Naive B cell (primary cell): ENCODE results near the gene HSPA5. TPM values are rescaled to one million over a fixed set of nuclear protein-coding genes. Genes with fewer than 3 reads are reported as not detected.

ENCODE experiments used
- ATAC-seq, 2 donors: fragments of 150-1000 bp; cut with Tn5 transposase; 2 replicates each; pipeline ENCODE4 v1.10.0; 2021; ENCODE audit warnings: low read depth in 2 of 2, mild to moderate bottlenecking in 2 of 2, moderate library complexity in 2 of 2
- DNase-seq: peaks from one replicate; pipeline ENCODE4 v3.0.0; 2022
- H3K27ac Mint-ChIP-seq, 6 donors: one replicate each; pipeline ENCODE4 v1.8.0; 2020 to 2022; ENCODE audit warnings: mild to moderate bottlenecking in 6 of 6, mixed read lengths in 6 of 6, moderate library complexity in 5 of 6, inconsistent platforms in 2 of 6
- H3K27me3 Mint-ChIP-seq, 3 donors: one replicate each; pipeline ENCODE4 v1.8.0; 2021 to 2022; ENCODE audit warnings: mixed read lengths in 3 of 3, mild to moderate bottlenecking in 1 of 3
- H3K36me3 Mint-ChIP-seq, 2 donors: one replicate each; pipeline ENCODE4 v1.8.0; 2020 to 2022; ENCODE audit warnings: mixed read lengths in 2 of 2, inconsistent platforms in 1 of 2, mild to moderate bottlenecking in 1 of 2
- H3K4me1 Mint-ChIP-seq, 3 donors: one replicate each; pipeline ENCODE4 v1.8.0; 2020 to 2022; ENCODE audit warnings: mixed read lengths in 3 of 3, inconsistent platforms in 1 of 3, mild to moderate bottlenecking in 1 of 3, moderate library complexity in 1 of 3
- H3K4me3 Mint-ChIP-seq, 8 donors: one replicate each; pipeline ENCODE4 v1.8.0; 2020 to 2022; ENCODE audit warnings: mild to moderate bottlenecking in 8 of 8, mixed read lengths in 8 of 8, moderate library complexity in 8 of 8, inconsistent platforms in 2 of 8
- H3K9me3 Mint-ChIP-seq, 7 donors: one replicate each; pipeline ENCODE4 v1.8.0; 2020 to 2022; ENCODE audit warnings: mixed read lengths in 7 of 7, mild to moderate bottlenecking in 5 of 7, inconsistent platforms in 2 of 7, moderate library complexity in 1 of 7
- polyA plus RNA-seq, 6 donors: library from polyadenylated mRNA; unstranded; fragments of 300-500 nt; fragmentation: Illumina TruSeq; gene quantifications; one replicate each; pipeline ENCODE4 v1.2.3, GENCODE V29; 2021; ENCODE audit warnings: low read depth in 6 of 6

Gene HSPA5
- polyA plus RNA-seq, 6 donors from 2014 or later, result 106 to 189 (median 126) TPM

DNA sequence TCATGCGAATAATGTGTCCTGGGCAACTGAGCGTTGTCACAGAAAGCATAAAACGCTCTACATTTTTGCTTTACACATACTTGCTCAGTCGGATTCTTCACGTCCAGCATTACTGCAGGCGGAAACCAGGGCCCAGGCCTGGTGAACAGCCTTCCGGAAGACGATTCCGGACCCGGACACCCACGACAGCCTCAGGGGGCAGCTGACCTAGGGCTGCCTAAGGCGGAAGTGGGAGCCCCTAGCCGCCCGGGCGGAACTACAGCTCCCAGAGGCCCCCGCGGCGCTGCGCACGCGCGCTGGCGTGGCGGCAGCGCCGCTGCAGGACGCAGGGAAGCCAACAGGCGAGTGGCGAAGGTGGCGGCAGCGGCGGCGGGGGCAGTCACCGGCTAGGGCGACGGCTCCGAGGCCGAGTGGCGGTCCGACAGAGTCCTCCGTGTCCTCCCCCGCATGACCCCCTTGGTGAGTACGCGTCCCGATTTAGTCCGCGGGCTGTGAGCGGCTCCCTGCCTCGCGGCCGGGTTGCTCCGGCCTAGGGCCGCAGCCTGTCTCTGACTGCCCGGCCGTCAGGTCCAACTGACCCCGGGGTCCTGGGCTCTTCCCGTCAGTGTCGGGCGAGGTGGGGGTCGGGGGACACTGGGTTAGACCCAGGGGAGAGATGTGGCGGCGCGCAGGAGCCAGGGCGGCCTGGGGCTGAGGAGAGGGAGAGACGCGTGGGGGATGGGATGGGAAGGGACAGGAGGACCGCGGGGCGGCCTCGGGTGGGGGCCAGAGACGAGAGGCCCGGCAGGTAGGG lies 20.6 kb upstream of the HSPA5 start, which contains the start of gene GAPVD1:
Gene GAPVD1 (plus strand): TSS at position 326 of the 793 bp plus-strand sequence. CDS start 37,096 bp downstream, outside the sequence.
- H3K36me3 Mint-ChIP-seq, result no peaks in the 10 kb centered on the region
- H3K4me3 Mint-ChIP-seq, result peak within 1 kb of the TSS; percentile 88 to 99 (median 97)
- peak within 1 kb of the TSS; percentile 95 to 100 (median 100) for H3K27ac Mint-ChIP-seq
- H3K4me1 Mint-ChIP-seq, result peaks cover 22 to 48% (median 40%) of the 10 kb centered on the region in 3 donors
- DNase-seq, result peak; percentile 96
- ATAC-seq, result peak; percentile 87 to 88
- no peaks in the 10 kb centered on the region for H3K27me3 Mint-ChIP-seq
- H3K9me3 Mint-ChIP-seq, result peaks cover 0 to 13% (median 9%) of the 10 kb centered on the region in 7 donors

DNA sequence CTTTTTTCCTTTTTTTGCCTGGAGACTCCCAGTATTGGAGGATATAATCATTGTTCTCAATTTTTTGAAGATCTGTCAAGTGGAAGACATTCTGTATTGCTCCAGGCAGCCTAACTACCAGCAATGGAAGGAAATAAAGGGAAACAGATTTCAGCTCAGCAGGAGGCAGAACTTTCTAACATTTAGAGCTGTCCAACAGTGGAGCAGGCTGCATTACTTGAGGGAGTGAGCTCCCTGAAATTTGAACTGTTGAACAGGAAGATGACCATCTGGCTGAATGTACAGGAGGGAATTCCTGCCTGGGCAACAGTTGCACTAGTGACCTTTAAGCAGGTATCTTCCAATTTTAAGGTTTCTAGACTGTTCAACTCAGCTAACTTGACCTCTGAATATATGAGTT lies 19.4 kb upstream of the HSPA5 start:
- Mint-ChIP-seq H3K4me3 (peak overlapping the region in 6 of 8 donors; percentile 88 to 99 (median 96)), H3K27ac (peak overlapping the region; percentile 95 to 100 (median 100)), H3K4me1 (peaks cover 22 to 44% (median 40%) of the 10 kb centered on the region in 3 donors), H3K9me3 (peaks cover 0 to 13% (median 9%) of the 10 kb centered on the region in 7 donors), H3K36me3 (no peaks in the 10 kb centered on the region), H3K27me3 (no peaks in the 10 kb centered on the region)
- no peak for DNase-seq
- ATAC-seq, result no peak

DNA sequence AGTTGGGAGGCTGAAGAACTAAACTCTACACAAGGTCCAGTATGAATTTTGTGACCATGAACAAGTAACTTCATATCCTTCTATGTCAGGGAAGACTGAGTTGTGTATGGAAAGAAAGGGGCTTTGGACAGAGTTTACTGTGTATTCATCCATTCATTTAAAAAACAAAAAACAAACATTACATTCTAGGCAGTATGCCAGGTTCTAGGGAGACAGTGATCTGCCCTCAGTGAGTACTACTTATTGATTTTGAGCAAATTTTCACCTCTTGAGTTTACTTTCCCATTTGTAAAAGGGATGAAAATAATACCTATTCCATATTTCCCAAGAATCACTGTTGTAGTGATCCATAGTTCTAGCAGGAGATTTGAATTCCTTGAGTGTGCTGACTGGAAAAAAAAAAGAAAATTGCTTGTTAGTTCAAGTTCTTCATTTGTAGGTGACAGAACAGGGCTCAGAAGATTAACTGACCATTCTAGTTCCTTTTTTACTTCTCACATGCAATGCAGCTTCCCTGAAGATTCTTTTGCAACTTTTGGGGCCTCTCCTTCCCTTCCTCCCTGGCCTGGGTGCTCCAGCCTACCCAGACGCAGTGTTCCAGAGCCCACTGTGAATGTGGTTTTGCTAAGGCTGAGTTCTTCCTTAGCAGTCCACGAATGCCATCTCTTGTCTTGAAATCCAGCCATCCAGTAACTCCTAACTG lies 17.8 kb upstream of the HSPA5 start:
- Mint-ChIP-seq H3K4me3 (peak overlapping the region in 2 of 8 donors; percentile 41 to 62), H3K9me3 (peaks cover 0 to 13% (median 9%) of the 10 kb centered on the region in 7 donors), H3K4me1 (peaks cover 13 to 30% (median 28%) of the 10 kb centered on the region in 3 donors), H3K27me3 (no peaks in the 10 kb centered on the region), H3K27ac (peak overlapping the region in 3 of 6 donors; percentile 14 to 79 (median 59)), H3K36me3 (no peaks in the 10 kb centered on the region)
- DNase-seq, result no peak
- no peak for ATAC-seq

DNA sequence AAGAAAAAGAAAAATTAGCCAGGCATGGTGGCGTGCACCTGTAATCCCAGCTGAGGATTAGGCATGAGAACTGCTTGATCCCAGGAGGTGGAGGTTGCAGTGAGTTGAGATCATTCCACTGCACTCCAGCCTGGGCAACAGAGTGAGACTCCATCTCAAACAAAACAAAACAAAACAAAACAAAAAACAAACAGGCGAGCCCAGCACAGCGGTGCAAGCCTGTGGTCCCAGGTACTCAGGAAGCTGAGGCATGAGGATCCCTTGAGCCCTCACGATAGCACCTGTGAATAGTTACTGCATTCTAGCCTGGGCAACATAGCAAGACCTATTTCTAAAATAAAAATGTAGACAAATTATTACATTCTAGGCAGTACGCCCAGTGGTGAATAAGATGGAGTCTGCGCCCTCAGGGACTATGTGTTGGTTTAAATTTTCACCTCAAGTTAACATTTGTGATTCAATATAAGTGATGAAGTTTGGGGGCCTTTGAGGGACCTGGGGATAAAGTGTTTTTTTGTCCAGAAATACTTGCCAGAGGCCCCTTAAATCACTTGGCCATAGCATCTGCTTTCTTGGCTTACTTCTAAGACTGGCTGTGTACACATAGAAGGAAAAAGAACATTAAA lies 17.1 kb upstream of the HSPA5 start:
- peaks cover 10 to 23% (median 21%) of the 10 kb centered on the region in 3 donors for H3K4me1 Mint-ChIP-seq
- no peaks in the 10 kb centered on the region for H3K36me3 Mint-ChIP-seq
- H3K4me3 Mint-ChIP-seq, result peak overlapping the region in 1 of 8 donors; percentile 62
- peak overlapping the region in 1 of 6 donors; percentile 20 for H3K27ac Mint-ChIP-seq
- ATAC-seq (no peak), DNase-seq (no peak)
- peaks cover 0 to 13% (median 9%) of the 10 kb centered on the region in 7 donors for H3K9me3 Mint-ChIP-seq
- no peaks in the 10 kb centered on the region for H3K27me3 Mint-ChIP-seq

DNA sequence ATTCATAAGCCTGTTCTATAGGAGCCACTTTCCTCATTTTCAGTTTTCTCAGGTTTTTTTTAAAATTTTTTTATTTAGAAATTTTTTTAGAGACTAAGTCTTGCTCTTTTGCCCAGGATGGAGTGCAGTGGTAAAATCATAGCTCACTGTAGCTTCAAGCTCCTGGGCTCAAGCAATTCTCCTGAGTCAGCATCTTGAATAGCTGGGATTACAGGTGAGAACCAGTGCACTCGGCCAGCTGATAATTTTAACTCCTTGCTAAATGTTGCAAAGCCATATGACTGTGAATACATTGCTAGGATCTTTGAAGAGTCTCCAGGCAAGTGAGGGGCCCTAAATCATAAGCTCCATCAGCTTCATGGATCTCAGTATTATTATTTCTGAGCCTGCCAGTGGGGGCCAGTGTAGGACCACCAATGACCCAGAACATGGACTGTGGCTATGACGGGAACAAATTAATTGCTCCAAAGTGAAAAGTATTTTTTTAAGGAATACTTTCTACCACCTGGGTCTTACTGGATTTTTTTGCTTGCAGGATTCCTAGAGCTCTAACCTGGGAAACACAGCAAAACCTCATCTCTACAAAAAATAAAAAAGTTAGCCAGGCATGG lies 14.7 kb upstream of the HSPA5 start:
- peaks cover 0 to 9% (median 4%) of the 10 kb centered on the region in 3 donors for H3K4me1 Mint-ChIP-seq
- no peaks in the 10 kb centered on the region for H3K27me3 Mint-ChIP-seq
- no peaks in the 10 kb centered on the region for H3K36me3 Mint-ChIP-seq
- no peak overlapping the region for H3K27ac Mint-ChIP-seq
- H3K9me3 Mint-ChIP-seq, result peaks cover 0 to 7% (median 6%) of the 10 kb centered on the region in 7 donors
- ATAC-seq (no peak), DNase-seq (no peak)
- H3K4me3 Mint-ChIP-seq, result no peak overlapping the region

DNA sequence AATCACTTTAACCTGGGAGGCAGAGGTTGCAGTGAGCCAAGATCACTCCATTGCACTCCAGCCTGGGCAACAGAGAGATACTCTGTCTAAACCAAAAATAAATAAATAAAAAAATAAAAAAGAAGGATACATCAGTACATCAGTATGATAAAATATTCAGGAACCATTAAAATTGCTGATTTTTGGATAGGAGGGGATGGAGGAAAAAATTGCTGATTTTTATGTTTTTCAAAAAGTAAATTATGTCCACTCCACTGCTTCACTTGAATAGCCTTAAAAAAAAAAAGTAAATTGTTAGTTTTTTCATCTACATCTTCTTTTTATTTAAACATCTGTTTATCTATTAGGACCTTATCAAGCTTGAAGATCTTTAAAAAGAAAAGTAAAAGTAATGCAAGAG lies 13.1 kb upstream of the HSPA5 start:
- Mint-ChIP-seq H3K27me3 (no peaks in the 10 kb centered on the region), H3K9me3 (peaks cover 0 to under 1% (median 0%) of the 10 kb centered on the region in 7 donors), H3K4me1 (peaks cover 0 to 3% (median under 1%) of the 10 kb centered on the region in 3 donors), H3K36me3 (no peaks in the 10 kb centered on the region), H3K4me3 (no peak overlapping the region), H3K27ac (no peak overlapping the region)
- no peak for DNase-seq
- ATAC-seq, result no peak

DNA sequence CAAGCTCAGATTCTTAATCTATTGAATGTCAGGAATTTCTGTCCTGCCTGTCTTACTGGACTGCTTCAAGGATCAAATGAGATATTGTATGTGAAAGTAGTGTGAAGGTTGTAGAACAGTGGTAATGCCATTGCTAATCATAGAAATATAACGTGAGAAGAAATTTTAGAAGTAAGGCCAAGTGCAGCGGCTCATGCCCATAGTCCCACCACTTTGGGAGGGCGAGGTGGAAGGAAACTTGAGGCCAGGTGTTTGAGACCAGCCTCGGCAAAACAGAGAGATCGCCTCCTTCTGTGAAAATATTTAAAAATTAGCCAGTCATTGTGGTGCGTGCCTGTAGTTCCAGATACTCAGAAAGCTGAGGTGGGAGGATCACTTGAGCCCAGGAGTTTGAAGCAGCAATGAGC lies 5.1 kb upstream of the HSPA5 start:
- no peak overlapping the region for H3K27ac Mint-ChIP-seq
- no peaks in the 10 kb centered on the region for H3K9me3 Mint-ChIP-seq
- H3K4me1 Mint-ChIP-seq, result peaks cover 8 to 10% (median 9%) of the 10 kb centered on the region in 3 donors
- peak overlapping the region in 1 of 8 donors; percentile 33 for H3K4me3 Mint-ChIP-seq
- DNase-seq (no peak), ATAC-seq (no peak)
- H3K36me3 Mint-ChIP-seq, result no peaks in the 10 kb centered on the region
- no peaks in the 10 kb centered on the region for H3K27me3 Mint-ChIP-seq

DNA sequence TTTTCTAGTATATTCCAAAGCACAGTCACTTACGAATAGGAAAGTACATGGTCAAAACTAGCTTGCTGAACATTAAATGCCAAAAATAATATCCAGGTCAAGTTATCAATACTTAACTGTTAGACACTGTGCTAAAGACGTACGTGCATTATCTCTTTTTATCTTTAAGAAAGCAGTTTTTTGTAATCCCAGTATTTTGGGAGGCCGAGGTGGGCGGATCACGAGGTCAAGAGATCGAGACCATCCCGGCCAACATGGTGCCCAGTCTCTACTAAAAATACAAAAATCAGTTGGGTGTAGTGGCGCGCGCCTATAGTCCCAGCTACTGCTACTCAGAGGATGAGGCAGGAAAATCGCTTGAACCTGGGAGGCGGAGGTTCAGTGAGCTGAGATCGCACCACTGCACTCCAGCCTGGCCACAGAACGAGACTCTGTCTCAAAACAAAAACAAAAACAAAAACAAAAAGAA lies 2.7 kb upstream of the HSPA5 start:
- Mint-ChIP-seq H3K36me3 (peaks cover 5% of the 10 kb centered on the region in 2 donors), H3K4me3 (no peak overlapping the region), H3K4me1 (peaks cover 17 to 32% (median 18%) of the 10 kb centered on the region in 3 donors), H3K27ac (peak overlapping the region in 1 of 6 donors; percentile 57), H3K9me3 (no peaks in the 10 kb centered on the region), H3K27me3 (no peaks in the 10 kb centered on the region)
- ATAC-seq (no peak), DNase-seq (no peak)

DNA sequence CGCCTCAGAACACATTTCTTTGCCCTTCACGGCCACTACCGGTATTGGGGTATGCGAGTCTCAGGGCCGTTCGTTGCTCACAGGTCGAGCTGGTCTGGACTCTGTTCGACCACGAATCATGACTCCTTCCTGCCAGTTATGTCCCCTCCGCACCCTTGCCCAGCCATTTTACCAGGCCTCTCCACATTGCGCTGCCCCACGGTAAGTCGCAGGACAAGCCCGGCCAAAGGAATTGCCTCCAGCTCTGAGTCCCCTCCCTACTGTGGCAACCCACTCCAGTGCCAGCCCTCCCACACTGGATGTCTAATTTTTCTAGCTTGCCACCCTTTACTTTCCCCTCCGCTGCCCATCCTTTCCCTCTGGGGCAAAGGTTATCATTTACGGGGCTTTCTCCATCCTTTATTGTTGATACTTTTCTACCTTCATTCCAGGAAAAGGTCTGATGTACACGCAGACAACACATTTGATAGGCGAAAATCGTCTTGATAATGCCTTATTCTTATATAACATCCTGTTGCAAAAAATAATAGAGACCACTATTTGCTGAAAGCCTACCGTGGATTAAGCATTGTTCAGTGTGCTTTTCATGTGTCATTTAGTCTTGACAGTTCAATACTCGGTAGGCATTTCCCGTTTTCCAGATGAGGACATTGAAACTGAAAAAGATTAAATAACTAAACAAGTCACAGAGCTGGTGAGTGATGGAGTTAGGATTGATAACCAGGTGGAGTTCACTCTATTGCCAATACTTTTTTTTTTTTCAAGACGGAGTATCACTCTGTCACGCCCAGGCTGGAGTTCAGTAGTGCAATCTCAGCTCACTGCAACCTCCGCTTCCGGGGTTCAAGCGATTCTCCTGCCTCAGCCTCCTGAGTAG lies 958 bp upstream of the HSPA5 start:
- no peak for DNase-seq
- H3K9me3 Mint-ChIP-seq, result no peaks in the 10 kb centered on the region
- no peaks in the 10 kb centered on the region for H3K27me3 Mint-ChIP-seq
- peak; percentile 2 to 3 for ATAC-seq
- H3K36me3 Mint-ChIP-seq, result peaks cover 10 to 13% of the 10 kb centered on the region in 2 donors
- peak overlapping the region; percentile 97 to 100 (median 98) for H3K27ac Mint-ChIP-seq
- H3K4me3 Mint-ChIP-seq, result peak overlapping the region; percentile 86 to 99 (median 97)
- H3K4me1 Mint-ChIP-seq, result peaks cover 25 to 49% (median 25%) of the 10 kb centered on the region in 3 donors

DNA sequence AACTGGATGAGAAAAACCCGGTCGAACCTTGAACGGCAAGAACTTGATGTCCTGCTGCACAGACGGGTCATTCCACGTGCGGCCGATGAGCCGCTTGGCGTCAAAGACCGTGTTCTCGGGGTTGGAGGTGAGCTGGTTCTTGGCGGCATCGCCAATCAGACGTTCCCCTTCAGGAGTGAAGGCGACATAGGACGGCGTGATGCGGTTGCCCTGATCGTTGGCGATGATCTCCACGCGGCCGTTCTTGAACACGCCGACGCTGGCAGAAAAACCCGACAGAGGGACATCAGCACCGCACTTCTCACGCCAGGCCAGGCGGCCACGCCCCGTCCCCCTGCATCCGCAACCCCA lies 519 bp downstream of the HSPA5 start:
- H3K4me3 Mint-ChIP-seq, result peak overlapping the region; percentile 86 to 99 (median 97)
- no peak for DNase-seq
- peak; percentile 4 to 6 for ATAC-seq
- peaks cover 13 to 22% of the 10 kb centered on the region in 2 donors for H3K36me3 Mint-ChIP-seq
- H3K27me3 Mint-ChIP-seq, result no peaks in the 10 kb centered on the region
- H3K9me3 Mint-ChIP-seq, result no peaks in the 10 kb centered on the region
- H3K4me1 Mint-ChIP-seq, result peaks cover 36 to 63% (median 39%) of the 10 kb centered on the region in 3 donors
- peak overlapping the region; percentile 97 to 100 (median 98) for H3K27ac Mint-ChIP-seq

DNA sequence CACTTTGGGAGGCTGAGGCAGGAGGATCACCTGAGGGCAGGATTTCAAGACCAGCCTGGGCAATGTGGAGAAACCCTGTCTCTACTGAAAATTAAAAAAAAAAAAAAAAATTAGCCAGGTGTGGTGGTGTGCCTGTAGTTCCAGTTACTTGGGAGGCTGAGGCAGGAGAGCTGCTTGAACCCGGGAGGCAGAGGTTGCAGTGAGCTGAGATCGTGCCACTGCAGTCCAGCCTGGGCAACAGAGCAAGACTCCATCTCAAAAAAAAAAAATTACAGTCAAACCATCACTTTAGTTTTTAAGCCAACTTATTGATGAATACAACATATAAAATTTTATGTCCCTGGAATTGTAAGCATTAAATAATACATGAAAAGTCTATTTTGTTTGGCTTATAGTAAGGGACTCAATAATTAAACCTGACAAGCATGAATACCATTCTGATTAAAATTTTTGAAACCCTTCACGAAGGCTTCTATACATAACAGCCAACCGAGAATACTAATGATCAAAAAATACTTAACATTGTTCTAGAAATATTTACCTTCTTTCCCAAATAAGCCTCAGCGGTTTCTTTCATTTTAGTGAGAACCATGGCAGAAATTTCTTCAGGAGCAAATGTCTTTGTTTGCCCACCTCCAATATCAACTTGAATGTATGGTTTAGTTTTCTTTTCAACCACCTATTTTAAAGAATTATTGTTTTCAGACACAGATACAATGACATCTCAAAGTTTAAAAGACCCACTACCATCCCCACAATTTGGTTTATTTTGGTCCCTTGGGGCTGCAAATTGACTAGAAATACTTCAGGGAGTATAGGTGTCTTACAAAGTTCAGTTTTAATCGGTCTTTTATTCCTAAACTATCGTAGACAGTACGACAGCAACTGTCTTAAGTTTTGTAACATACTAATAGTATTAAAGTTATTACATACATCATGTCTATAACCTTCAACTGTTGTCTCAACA lies 1.2 kb downstream of the HSPA5 start:
- no peaks in the 10 kb centered on the region for H3K9me3 Mint-ChIP-seq
- peaks cover 41 to 69% (median 44%) of the 10 kb centered on the region in 3 donors for H3K4me1 Mint-ChIP-seq
- H3K36me3 Mint-ChIP-seq, result peaks cover 18 to 22% of the 10 kb centered on the region in 2 donors
- H3K4me3 Mint-ChIP-seq, result peak overlapping the region; percentile 86 to 99 (median 97)
- H3K27me3 Mint-ChIP-seq, result no peaks in the 10 kb centered on the region
- peak overlapping the region; percentile 97 to 100 (median 98) for H3K27ac Mint-ChIP-seq
- ATAC-seq (no peak), DNase-seq (no peak)
